KMS-11 (cell line): ENCODE data around the gene CYBC1.
A peak's percentile ranks its signal among the peaks of the same experiment; 100 is the strongest.

Experiments used
- H2AFZ ChIP-seq: fragments of 200-600 bp; sonication (generic); 2 replicates; pipeline ENCODE4 v1.6.1; 2016; ENCODE audit warnings: antibody characterized with exemption, mixed run types, low read depth
- H3K27ac ChIP-seq: fragments of 200-600 bp; sonication (generic); 2 replicates; pipeline ENCODE4 v1.6.1; 2016; ENCODE audit warnings: mild to moderate bottlenecking, mixed run types
- H3K27me3 ChIP-seq: fragments of 200-600 bp; sonication (generic); 2 replicates; pipeline ENCODE4 v1.6.1; 2017; ENCODE audit warnings: mild to moderate bottlenecking, low read depth, mixed run types, moderate library complexity; ENCODE audit not compliant: insufficient read depth
- H3K36me3 ChIP-seq: fragments of 200-600 bp; sonication (generic); 2 replicates; pipeline ENCODE4 v1.6.1; 2017; ENCODE audit warnings: mild to moderate bottlenecking, mixed run types; ENCODE audit not compliant: insufficient read depth
- H3K4me1 ChIP-seq: fragments of 200-600 bp; sonication (generic); 2 replicates; pipeline ENCODE4 v1.6.1; 2016; ENCODE audit warnings: mild to moderate bottlenecking, low read depth, mixed run types; ENCODE audit not compliant: poor library complexity, severe bottlenecking
- H3K4me2 ChIP-seq: fragments of 200-600 bp; sonication (generic); 2 replicates; pipeline ENCODE4 v1.7.0; 2016; ENCODE audit warnings: mild to moderate bottlenecking, mixed run types
- H3K4me3 ChIP-seq: fragments of 200-600 bp; sonication (generic); IDR thresholded peaks from 2 replicates; pipeline ENCODE4 v1.6.1; 2017; ENCODE audit warnings: low read depth, low read length, mixed read lengths; ENCODE audit not compliant: insufficient read depth
- H3K79me2 ChIP-seq: fragments of 200-600 bp; sonication (generic); 2 replicates; pipeline ENCODE4 v1.6.1; 2016; ENCODE audit warnings: low read depth, mixed run types; ENCODE audit not compliant: insufficient read depth
- H3K9ac ChIP-seq: fragments of 200-600 bp; sonication (generic); 2 replicates; pipeline ENCODE4 v1.6.1; 2016; ENCODE audit warnings: mild to moderate bottlenecking, mixed run types
- H4K20me1 ChIP-seq: fragments of 200-600 bp; sonication (generic); 2 replicates; pipeline ENCODE4 v1.6.1; 2016; ENCODE audit warnings: mild to moderate bottlenecking, mixed run types; ENCODE audit not compliant: insufficient read depth
- TF ChIP-seq, protein P1 (sequence below): fragments of 200-600 bp; sonication (generic); conservative IDR thresholded peaks from 2 replicates; pipeline ENCODE4 v1.6.1; 2017; ENCODE audit warnings: low read depth, mild to moderate bottlenecking, antibody characterized with exemption, low read length, moderate library complexity, mixed read lengths

CYBC1 gene

DNA sequence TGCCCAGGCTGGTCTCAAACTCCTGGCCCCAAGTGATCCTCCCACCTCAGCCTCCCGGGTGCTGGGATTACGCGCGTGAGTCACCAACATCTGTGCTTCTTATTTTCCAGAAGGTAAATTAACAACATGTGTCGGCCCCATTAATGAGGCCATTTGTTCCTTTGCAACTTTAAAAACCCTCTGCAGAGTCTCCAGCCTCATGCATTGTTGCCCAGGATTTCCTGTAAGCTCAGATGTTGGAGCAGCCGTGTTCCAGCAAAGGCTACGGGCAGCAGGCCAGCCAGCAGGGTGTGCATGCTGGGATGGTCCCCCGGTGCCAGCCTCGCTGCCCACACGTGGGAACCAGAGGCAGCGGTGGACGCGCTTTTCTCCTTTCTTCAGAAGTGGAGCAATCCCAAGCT, 51.5 kb downstream of the CYBC1 start:
- no peaks in the 10 kb centered on the region for H3K27me3 ChIP-seq
- no peak overlapping the region; the same call in 1 of the 2 replicates for H3K27ac ChIP-seq
- H3K4me3 ChIP-seq = no peak overlapping the region
- H4K20me1 ChIP-seq = no peaks in the 10 kb centered on the region
- TF ChIP-seq, protein P1, sequence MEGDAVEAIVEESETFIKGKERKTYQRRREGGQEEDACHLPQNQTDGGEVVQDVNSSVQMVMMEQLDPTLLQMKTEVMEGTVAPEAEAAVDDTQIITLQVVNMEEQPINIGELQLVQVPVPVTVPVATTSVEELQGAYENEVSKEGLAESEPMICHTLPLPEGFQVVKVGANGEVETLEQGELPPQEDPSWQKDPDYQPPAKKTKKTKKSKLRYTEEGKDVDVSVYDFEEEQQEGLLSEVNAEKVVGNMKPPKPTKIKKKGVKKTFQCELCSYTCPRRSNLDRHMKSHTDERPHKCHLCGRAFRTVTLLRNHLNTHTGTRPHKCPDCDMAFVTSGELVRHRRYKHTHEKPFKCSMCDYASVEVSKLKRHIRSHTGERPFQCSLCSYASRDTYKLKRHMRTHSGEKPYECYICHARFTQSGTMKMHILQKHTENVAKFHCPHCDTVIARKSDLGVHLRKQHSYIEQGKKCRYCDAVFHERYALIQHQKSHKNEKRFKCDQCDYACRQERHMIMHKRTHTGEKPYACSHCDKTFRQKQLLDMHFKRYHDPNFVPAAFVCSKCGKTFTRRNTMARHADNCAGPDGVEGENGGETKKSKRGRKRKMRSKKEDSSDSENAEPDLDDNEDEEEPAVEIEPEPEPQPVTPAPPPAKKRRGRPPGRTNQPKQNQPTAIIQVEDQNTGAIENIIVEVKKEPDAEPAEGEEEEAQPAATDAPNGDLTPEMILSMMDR = no peak
- H3K36me3 ChIP-seq = no peaks in the 10 kb centered on the region
- H3K79me2 ChIP-seq = no peaks in the 10 kb centered on the region
- peaks cover 51% of the 10 kb centered on the region for H3K4me1 ChIP-seq
- H2AFZ ChIP-seq = no peak overlapping the region
- peak overlapping the region; percentile 84; the same call in 1 of the 2 replicates for H3K4me2 ChIP-seq
- no peak overlapping the region for H3K9ac ChIP-seq

DNA sequence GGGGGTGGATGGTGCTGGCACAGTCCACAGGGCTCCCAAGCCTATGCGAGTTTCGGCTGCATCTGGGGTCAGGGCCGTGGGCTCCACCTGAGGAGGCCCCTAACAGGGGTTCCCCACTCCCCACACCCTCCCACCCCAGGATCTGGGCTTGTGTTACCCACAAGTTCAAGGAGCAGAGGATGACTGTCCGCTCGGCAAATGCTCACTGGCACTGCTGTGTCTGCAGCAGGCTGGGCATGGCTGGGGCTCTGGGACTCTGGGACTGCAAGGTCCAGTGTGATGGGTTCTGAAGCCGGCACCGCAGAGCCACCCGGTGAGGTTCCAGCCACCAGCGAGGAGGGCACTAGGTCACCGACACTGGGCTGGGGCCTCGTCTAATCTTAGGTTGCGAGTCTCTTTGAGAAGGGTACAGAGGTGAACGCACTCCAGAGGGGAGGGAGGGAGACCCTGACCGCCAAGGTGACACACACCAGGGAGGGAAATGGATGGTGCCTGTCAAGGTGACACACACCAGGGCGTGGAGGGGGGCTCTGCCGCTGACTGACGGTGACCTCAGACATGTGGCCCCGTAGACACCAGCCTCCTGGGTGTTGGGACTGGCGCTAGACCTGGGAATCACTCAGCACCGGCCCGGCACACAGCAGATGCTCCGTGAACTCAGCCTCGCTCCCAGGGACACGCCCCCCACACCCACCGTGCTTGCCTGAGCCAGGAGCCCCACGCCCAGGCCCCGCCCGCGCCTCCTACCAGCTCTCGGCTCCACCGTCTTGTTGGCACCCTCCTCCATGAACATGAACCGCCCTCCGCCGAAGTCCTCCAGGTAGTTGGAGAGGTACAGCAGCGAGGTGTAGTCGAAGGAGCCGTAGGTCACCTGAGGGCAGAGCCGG, 52.9 kb downstream of the CYBC1 start:
- H3K27ac ChIP-seq = no peak overlapping the region
- no peaks in the 10 kb centered on the region for H4K20me1 ChIP-seq
- no peak overlapping the region for H3K4me3 ChIP-seq
- no peaks in the 10 kb centered on the region for H3K79me2 ChIP-seq
- H3K4me1 ChIP-seq = peaks cover 38% of the 10 kb centered on the region
- H2AFZ ChIP-seq = no peak overlapping the region
- TF ChIP-seq, protein P1 = no peak
- no peaks in the 10 kb centered on the region for H3K27me3 ChIP-seq
- no peaks in the 10 kb centered on the region for H3K36me3 ChIP-seq
- H3K4me2 ChIP-seq = no peak overlapping the region; the same call in 1 of the 2 replicates
- no peak overlapping the region for H3K9ac ChIP-seq

DNA sequence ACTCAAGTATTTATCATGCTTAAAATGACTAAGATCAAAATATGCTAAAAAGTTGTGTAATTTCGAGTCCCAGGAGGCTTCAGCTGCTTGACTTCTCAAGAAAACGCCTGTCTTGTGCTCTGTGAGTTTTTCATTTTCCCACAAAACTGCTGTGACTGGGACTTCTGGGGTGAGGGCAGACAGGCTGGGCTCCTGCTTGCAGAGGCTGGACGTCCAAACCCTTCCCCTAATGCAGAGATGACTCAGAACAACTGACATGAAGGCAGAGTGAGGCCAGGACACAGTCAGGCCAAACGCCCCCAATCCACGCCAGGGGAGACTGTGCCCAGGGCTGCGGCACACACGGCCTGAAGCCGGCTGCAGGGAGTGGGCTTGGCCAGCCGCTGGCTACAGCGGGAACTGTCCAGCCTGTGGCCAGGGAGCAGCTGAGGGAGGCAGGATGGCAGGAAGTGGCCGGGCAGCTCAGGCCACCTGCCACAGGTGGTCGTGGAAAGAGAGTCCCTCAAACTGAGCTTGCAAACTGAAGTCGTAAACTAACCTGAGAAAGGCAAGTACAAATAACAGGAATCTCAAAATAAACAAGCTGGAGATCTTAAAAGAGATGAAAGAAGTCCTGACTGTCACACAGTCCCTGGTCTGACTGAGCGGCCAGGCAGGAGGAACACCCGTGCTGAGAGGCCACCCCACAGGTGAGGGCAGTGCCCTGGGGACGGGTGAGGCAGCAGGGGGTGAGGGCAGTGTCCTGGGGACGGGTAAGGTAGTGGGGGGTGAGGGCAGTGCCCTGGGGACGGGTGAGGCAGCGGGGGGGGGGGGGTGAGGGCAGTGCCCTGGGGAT, 53.7 kb downstream of the CYBC1 start:
- Histone ChIP-seq H2AFZ (no peak overlapping the region), H4K20me1 (no peaks in the 10 kb centered on the region), H3K9ac (no peak overlapping the region), H3K27ac (no peak overlapping the region), H3K79me2 (no peaks in the 10 kb centered on the region), H3K4me1 (peaks cover 29% of the 10 kb centered on the region), H3K36me3 (no peaks in the 10 kb centered on the region; the same call in 1 of the 2 replicates), H3K4me3 (no peak overlapping the region), H3K27me3 (no peaks in the 10 kb centered on the region), H3K4me2 (no peak overlapping the region)
- TF ChIP-seq, protein P1 = no peak

DNA sequence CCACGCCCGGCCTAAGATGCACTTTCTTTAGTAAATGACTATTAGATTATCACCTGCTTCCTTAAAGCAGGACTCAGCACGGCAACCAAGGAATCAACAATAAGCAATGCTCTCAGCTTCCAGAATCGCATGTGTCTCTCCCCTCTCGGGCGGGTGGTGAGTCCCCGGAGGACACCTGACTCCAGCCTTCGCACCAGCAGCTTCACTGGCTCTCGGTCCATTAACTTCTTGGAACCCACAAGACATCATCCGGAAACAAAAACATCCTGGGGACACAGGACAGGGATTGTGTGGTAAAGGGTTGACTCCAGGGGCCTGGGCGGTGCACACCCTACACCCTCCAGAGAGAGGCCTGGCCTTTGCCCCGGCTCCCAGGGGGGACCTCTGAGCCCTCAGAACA, 56.3 kb downstream of the CYBC1 start:
- Histone ChIP-seq H2AFZ (no peak overlapping the region), H3K27ac (no peak overlapping the region), H3K36me3 (no peaks in the 10 kb centered on the region; the same call in 1 of the 2 replicates), H3K4me1 (peaks cover 4% of the 10 kb centered on the region), H3K9ac (no peak overlapping the region), H3K79me2 (no peaks in the 10 kb centered on the region), H3K4me3 (no peak overlapping the region), H3K27me3 (no peaks in the 10 kb centered on the region), H3K4me2 (no peak overlapping the region), H4K20me1 (no peaks in the 10 kb centered on the region)
- TF ChIP-seq, protein P1 = no peak
